22Rv1 (cell line): Measurements from ENCODE around the gene PARP8.

ENCODE experiments used
- ZFX ChIP-seq: fragments of 450-650 bp; IDR thresholded peaks from 2 replicates; pipeline ENCODE4 v1.6.1; 2017; ENCODE audit warnings: antibody characterized with exemption, borderline replicate concordance
- TF ChIP-seq, protein P1 (sequence below): fragments of 450-650 bp; IDR thresholded peaks from 2 replicates; pipeline ENCODE4 v1.5.1; 2017; ENCODE audit warnings: mild to moderate bottlenecking

DNA sequence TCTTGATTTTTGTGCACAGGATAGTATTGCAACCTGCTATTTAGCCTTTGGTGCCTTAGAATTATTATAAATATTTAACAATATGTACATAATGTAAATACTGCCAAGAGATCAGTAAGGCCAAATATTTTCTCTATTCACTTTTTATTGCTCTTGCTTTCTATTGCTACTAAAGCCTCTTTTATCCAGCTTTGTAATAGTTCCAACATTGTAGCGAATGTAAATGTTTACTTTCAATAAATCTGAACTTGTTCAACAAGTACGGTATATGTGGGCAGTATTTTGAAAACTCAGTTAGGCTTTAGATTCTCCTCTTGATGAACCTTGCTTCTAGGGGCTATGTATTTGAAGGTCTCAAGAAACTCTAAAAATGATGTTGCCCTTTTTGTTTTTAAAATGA is 179.8 kb downstream of the PARP8 start:
- TF ChIP-seq, protein P1, sequence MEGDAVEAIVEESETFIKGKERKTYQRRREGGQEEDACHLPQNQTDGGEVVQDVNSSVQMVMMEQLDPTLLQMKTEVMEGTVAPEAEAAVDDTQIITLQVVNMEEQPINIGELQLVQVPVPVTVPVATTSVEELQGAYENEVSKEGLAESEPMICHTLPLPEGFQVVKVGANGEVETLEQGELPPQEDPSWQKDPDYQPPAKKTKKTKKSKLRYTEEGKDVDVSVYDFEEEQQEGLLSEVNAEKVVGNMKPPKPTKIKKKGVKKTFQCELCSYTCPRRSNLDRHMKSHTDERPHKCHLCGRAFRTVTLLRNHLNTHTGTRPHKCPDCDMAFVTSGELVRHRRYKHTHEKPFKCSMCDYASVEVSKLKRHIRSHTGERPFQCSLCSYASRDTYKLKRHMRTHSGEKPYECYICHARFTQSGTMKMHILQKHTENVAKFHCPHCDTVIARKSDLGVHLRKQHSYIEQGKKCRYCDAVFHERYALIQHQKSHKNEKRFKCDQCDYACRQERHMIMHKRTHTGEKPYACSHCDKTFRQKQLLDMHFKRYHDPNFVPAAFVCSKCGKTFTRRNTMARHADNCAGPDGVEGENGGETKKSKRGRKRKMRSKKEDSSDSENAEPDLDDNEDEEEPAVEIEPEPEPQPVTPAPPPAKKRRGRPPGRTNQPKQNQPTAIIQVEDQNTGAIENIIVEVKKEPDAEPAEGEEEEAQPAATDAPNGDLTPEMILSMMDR = no peak
- no peak for TF ChIP-seq ZFX
